Fibroblast of skin of left biceps (primary cell): ENCODE data around the gene SPDYE16.
"Not testable (repeated sequence)": the region's sequence is repeated elsewhere in the genome, so short reads cannot be mapped to it uniquely, and the experiment has no call there.

Source experiments
- DNase-seq, 2 experiments: peaks; one replicate each; pipeline ENCODE4 v3.0.0-alpha.2; 2013; ENCODE audit warnings: low read depth in 2 of 2

The SPDYE16 gene, protein sequence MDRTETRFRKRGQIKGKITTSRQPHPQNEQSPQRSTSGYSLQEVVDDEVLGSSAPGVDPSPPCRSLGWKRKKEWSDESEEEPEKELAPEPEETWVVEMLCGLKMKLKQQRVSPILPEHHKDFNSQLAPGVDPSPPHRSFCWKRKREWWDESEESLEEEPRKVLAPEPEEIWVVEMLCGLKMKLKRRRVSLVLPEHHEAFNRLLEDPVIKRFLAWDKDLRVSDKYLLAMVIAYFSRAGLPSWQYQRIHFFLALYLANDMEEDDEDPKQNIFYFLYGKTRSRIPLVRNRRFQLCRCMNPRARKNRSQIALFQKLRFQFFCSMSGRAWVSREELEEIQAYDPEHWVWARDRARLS

GRCh38 chr7:76543197-76543596 is at the start of gene SPDYE16:
Gene SPDYE16, minus strand, starts transcription at chr7:76543297. Its CDS starts 1,838 bp downstream, at chr7:76541459.
- not testable (repeated sequence) for DNase-seq

DNA sequence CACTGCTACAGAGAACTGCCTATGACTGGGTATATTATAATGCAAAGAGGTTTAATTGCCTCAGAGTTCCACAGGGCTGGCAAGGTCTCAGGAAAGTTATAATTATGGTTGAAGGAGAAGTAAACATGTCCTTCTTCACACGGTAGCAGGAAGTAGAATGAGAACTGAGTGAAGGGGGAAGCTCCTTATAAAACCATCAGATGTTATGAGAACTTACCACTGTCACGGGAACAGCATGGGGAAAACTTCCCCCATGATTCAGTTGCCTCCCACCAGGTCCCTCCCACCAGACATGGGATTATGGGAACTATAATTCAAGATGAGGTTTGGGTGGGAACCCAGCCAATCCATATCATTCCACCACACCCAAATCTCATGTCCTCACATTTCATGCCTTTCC is 49.6 kb upstream of the SPDYE16 start:
- DNase-seq = not testable (repeated sequence)

DNA sequence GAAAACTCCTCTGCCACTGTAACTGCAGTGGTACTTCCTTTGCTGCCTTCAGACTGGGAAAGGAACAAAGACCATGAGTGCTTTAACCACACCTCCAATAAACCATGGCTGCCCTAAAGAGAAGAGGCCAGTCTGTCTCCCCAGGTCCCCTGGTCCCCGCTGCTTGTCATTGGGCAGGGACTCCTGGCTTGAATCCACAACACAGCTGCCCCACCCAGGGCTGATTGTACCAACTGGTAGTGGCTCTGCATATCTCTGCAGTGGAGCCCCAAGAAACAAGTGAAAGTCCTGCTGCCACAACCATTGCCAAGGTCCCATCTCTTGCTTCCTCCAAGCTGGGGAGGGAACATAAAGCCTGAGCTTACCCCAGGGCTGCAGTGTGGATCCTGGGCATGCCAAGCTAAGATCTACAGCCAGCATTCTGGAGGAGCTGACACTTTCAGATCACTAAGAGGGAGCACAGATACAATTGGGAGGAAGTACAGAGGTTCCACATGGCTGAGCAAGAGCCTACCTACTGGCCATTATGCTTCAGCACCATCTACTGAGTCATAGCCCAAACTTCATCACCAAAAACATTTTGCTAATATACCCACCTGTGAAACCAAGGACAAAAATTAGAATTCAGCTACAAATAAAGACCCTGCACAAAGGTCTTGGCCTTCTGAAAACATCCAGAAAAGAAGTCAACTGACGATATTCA is 48.7 kb upstream of the SPDYE16 start:
- DNase-seq = not testable (repeated sequence)

GRCh38 chr7:76591033-76591432 is 47.9 kb upstream of the SPDYE16 start:
- not testable (repeated sequence) for DNase-seq

GRCh38 chr7:76588586-76588985 is 45.5 kb upstream of the SPDYE16 start:
- not testable (repeated sequence) for DNase-seq

DNA sequence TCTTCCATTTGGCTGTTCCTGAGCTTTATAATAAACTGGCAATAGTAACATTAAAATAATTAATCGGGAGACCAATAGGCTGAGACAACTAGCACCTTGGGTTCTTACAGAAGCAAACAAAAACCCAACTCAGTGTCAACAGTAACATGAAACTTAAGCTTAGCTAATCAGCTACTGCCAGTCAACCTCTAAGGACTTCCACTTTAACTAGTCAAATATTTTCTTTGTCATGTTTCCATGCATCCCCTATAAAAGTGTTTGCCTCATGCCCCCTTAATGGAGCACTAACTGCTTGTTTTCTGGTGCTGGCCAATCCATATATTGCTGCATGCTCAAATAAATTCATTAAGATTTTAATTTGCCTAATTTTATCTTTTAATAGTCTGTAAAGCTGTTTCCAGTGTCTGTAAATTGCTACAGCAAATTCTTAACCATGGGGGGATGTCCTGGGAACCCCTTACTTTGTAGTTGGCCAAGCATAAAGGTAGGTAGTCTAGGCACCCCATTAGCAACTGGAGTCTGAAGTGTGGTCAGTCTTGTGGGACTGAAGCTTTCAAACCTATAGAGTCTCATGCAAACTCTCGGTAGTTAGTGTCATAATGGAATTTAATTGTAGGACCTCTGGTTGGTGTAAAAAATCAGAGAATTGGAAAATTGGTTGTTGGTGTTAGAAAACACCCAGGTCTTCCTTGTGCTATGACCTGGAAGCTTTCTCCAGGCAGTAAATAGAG is 43.7 kb upstream of the SPDYE16 start:
- not testable (repeated sequence) for DNase-seq

- DNase-seq = not testable (repeated sequence)
These were observed 40.7 kb upstream of the SPDYE16 start for GRCh38 chr7:76583636-76584281.

- peak; percentile 65 to 70 for DNase-seq
These were observed 39.9 kb upstream of the SPDYE16 start for GRCh38 chr7:76582848-76583631.

GRCh38 chr7:76575919-76576655 is 33.0 kb upstream of the SPDYE16 start:
- DNase-seq = not testable (repeated sequence)

DNA sequence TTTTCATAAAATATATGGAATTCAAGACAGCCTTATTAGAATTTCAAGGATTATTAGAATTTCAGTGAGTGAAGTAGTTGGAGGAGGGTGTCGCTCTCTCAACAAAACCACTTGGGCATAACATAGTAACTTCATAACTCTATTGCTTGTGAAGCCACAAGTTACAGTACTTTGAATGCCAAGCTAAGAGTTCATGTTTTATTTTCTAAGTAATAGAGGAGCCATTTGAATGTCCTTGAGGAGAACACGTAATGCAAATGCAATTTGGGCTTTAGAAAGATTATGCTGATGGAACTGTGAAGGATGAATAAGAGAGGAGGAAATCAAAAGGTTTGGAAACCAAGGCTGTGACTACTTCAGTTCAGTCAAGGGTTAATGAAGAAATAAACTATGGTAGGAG is 32.3 kb upstream of the SPDYE16 start:
- not testable (repeated sequence) for DNase-seq

DNA sequence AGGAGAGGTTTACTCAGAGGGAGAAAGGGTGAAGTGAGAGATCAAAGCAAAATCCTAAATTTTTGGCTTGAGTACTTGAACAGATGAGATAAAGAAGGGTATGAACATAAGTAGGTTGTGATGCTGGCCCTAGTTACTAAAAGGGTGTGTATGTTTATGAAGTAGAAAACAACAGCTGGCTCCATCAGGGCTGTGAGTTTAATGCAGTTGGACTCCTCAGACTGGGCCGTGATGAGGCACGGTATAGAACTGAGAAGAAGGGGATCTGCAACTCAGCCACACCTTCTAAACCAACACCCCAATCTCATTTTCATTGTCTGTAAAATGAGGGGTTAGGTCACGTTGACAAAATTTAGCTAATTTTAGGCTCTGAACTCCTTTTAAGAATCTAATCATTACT is 29.2 kb upstream of the SPDYE16 start:
- DNase-seq = not testable (repeated sequence)

- DNase-seq = not testable (repeated sequence)
These were observed 27.3 kb upstream of the SPDYE16 start for GRCh38 chr7:76570324-76570775.

DNA sequence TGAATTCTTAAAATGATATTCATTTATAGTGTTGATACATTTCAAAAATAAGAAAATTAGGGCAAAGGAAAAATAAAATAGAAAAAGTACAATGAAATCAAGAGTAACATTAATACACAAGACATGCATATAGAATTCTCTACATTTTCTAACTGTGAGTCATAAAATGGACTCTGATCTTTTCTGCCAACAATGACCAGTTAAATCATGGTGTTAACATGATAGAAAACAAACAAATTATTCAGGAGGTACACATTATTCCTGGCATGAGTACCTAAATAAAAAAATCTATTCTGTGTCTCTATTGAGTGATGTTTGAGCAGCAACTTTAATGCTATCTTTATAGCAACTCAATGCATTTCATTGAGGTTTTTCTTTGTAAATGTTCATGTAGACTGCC is 25.6 kb upstream of the SPDYE16 start:
- DNase-seq = not testable (repeated sequence)

DNA sequence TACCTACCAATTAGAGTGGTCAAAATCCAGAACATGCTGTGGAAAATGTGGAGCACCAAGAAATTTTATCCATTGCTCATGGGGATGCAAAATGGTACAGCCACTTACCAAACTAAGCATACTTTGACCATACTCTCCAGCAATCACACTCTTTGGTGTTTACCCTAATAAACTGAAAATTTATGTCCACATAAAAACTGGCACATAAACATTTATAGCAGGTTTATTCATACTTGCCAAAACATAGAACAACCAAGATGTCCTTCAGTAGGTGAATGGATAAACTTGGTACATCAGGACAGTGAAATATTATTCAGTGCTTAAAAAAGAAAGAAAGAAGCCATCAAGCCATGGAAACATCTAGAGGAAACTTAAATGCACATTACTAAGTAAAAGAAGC is 24.7 kb upstream of the SPDYE16 start:
- not testable (repeated sequence) for DNase-seq

- DNase-seq = not testable (repeated sequence)
These were observed 24.2 kb upstream of the SPDYE16 start for GRCh38 chr7:76567311-76567710.

DNA sequence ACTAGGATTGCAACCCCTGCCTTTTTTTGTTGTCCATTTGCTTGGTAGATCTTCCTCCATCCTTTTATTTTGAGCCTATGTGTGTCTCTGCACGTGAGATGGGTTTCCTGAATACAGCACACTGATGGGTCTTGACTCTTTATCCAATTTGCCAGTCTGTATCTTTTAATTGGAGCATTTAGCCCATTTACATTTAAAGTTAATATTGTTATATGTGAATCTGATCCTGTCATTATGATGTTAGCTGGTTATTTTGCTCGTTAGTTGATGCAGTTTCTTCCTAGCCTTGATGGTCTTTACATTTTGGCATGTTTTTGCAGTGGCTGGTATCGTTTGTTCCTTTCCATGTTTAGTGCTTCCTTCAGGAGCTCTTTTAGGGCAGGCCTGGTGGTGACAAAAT is 21.9 kb upstream of the SPDYE16 start:
- DNase-seq = not testable (repeated sequence)

- DNase-seq = not testable (repeated sequence)
These were observed 18.2 kb upstream of the SPDYE16 start for GRCh38 chr7:76561342-76561741.

DNA sequence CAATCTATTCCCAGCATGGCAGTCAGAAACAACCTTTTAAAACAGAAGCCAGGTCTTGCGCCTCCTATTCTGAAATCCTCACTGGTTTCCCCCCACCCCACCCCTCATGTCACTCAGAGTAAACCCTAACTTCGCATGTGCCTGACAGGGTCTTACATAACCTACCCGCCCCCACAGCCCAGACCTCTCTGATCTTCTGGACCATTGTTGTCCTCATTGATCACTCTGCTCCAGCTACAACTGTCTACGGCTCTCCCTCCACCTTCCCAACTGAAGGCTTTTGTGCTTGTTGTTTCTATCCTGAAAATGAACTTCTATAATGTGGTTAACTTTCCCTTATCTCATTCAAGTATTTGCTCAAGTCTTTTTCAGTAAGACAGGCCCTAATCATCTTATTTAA is 17.1 kb upstream of the SPDYE16 start:
- not testable (repeated sequence) for DNase-seq

- not testable (repeated sequence) for DNase-seq
These were observed 16.6 kb upstream of the SPDYE16 start for GRCh38 chr7:76559685-76560084.

- DNase-seq = not testable (repeated sequence)
These were observed 8.9 kb upstream of the SPDYE16 start for GRCh38 chr7:76551992-76552391.
